Uterus (tissue), 2 donors: Measurements from ENCODE around the gene SORL1.
"Not testable (repeated sequence)": the region's sequence is repeated elsewhere in the genome, so short reads cannot be mapped to it uniquely, and the experiment has no call there.

Experiments
- POLR2A ChIP-seq, 2 donors: fragments of 450-650 bp; IDR thresholded peaks; one replicate each; pipeline ENCODE4 v1.6.1; 2016; ENCODE audit warnings: antibody characterized with exemption in 2 of 2, mild to moderate bottlenecking in 1 of 2, moderate library complexity in 1 of 2
- TF ChIP-seq, protein P1 (sequence below), 4 experiments: fragments of 200-600 bp in 2 of 4; fragments of 450-650 bp in 2 of 4; sonication (generic) in 2 of 4; IDR thresholded peaks; one replicate each; pipeline ENCODE4 v1.5.1; 2016 to 2019; ENCODE audit warnings: antibody characterized with exemption in 4 of 4, mild to moderate bottlenecking in 2 of 4, moderate library complexity in 1 of 4

DNA sequence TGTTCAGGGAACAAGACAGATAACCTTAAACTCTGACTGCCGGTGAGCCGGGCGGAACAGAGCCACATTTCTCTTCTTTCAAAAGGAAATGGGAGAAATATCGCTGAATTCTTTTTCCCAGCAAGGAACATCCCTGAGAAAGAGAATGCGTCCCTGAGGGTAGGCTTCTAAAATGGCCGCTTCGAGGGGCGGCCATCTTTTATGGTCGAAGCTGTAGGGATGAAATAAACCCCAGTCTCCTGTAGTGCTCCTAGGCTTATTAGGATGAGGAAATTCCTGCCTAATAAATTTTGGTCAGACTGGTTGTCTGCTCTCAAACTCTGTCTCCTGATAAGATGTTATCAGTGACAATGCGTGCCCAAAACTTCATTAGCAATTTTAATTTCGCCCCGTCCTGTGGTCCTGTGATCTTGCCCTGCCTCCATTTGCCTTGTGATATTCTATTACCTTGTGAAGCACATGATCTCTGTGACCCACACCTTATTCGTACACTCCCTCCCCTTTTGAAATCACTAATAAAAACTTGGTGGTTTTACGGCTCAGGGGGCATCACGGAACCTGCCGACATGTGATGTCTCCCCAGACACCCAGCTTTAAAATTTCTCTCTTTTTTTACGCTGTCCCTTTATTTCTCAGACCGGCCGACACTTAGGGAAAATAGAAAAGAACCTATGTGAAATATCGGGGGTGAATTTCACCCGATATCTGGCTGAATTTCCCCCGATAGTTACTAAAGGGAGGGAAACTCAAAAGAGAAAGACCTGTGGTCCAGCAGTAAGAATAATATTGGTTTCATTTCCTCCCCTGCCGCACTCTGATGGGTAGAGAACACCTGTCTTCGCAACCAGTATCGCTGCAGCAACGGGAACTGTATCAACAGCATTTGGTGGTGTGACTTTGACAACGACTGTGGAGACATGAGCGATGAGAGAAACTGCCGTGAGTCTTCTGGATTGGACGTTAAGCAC lies 117.5 kb downstream of the SORL1 start:
- TF ChIP-seq, protein P1, sequence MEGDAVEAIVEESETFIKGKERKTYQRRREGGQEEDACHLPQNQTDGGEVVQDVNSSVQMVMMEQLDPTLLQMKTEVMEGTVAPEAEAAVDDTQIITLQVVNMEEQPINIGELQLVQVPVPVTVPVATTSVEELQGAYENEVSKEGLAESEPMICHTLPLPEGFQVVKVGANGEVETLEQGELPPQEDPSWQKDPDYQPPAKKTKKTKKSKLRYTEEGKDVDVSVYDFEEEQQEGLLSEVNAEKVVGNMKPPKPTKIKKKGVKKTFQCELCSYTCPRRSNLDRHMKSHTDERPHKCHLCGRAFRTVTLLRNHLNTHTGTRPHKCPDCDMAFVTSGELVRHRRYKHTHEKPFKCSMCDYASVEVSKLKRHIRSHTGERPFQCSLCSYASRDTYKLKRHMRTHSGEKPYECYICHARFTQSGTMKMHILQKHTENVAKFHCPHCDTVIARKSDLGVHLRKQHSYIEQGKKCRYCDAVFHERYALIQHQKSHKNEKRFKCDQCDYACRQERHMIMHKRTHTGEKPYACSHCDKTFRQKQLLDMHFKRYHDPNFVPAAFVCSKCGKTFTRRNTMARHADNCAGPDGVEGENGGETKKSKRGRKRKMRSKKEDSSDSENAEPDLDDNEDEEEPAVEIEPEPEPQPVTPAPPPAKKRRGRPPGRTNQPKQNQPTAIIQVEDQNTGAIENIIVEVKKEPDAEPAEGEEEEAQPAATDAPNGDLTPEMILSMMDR (IDR thresholded peaks at IDR 0.05) = not testable (repeated sequence)
- not testable (repeated sequence) for TF ChIP-seq POLR2A (IDR thresholded peaks at IDR 0.05)
